CD4-positive, alpha-beta T cell (primary cell): Measurements from ENCODE around the gene CDC42EP4. TPM values are rescaled to one million over a fixed set of nuclear protein-coding genes. Genes with fewer than 3 reads are reported as not detected.
"Not testable (repeated sequence)": the region's sequence is repeated elsewhere in the genome, so short reads cannot be mapped to it uniquely, and the experiment has no call there.

Experiments
- ATAC-seq: fragments of 200-7000 bp; cut with Tn5 transposase; one replicate; pipeline ENCODE4 v1.10.0; 2022; ENCODE audit warnings: mild to moderate bottlenecking; ENCODE audit not compliant: poor library complexity
- CTCF ChIA-PET: fragments of 350-600 bp; sonication (Branson Sonifier 250); formaldehyde crosslinking; loops from one replicate; lab custom pipeline; 2021; ENCODE audit warnings: antibody characterized with exemption, inconsistent platforms; lab: Charles Lee
- POLR2A ChIA-PET: fragments of 350-600 bp; sonication (Branson Sonifier 250); formaldehyde crosslinking; loops from one replicate; lab custom pipeline; 2021; ENCODE audit warnings: antibody characterized with exemption, inconsistent platforms; lab: Charles Lee
- DNase-seq, 14 experiments: peaks; one replicate each; pipeline ENCODE4 v3.0.0-alpha.2; 2013 to 2020; ENCODE audit warnings: mixed read lengths in 2 of 14
- H3K27ac ChIP-seq, 2 donors: one replicate each; pipeline versions ENCODE4 v1.5.1 to v1.7.0; 2013; ENCODE audit warnings: low read length in 2 of 2, low read depth in 1 of 2, mild to moderate bottlenecking in 1 of 2
- H3K27me3 ChIP-seq, 2 experiments: 1 replicate in 1 of 2; 2 replicates in 1 of 2; pipeline versions ENCODE4 v1.6.1 to v1.7.0; 2013; ENCODE audit warnings: low read length in 2 of 2, control low read depth in 1 of 2, mild to moderate bottlenecking in 1 of 2, moderate library complexity in 1 of 2; ENCODE audit not compliant: insufficient read depth in 2 of 2, control insufficient read depth in 1 of 2
- H3K36me3 ChIP-seq: one replicate; pipeline ENCODE4 v1.6.1; 2013; ENCODE audit warnings: low read length, control low read depth; ENCODE audit not compliant: insufficient read depth
- H3K4me1 ChIP-seq: one replicate; pipeline ENCODE4 v1.6.1; 2013; ENCODE audit warnings: low read length, control low read depth; ENCODE audit not compliant: insufficient read depth
- H3K4me3 ChIP-seq: one replicate; pipeline ENCODE4 v1.5.1; 2013; ENCODE audit warnings: mild to moderate bottlenecking, low read length, moderate library complexity
- H3K9me3 ChIP-seq, 2 experiments: 1 replicate in 1 of 2; 2 replicates in 1 of 2; pipeline versions ENCODE4 v1.6.1 to v1.7.0; 2013; ENCODE audit warnings: low read length in 2 of 2, mild to moderate bottlenecking in 2 of 2, control low read depth in 1 of 2, moderate library complexity in 1 of 2; ENCODE audit not compliant: control insufficient read depth in 1 of 2, insufficient read depth in 1 of 2
- H3K27ac Mint-ChIP-seq: one replicate; pipeline ENCODE4 v1.8.0; 2020; ENCODE audit warnings: mixed read lengths
- H3K27me3 Mint-ChIP-seq: one replicate; pipeline ENCODE4 v1.8.0; 2021; ENCODE audit warnings: mixed read lengths
- H3K36me3 Mint-ChIP-seq: one replicate; pipeline ENCODE4 v1.8.0; 2021; ENCODE audit warnings: low read depth, mixed read lengths
- H3K4me1 Mint-ChIP-seq: one replicate; pipeline ENCODE4 v1.8.0; 2021; ENCODE audit warnings: low read depth, mixed read lengths
- H3K4me3 Mint-ChIP-seq: one replicate; pipeline ENCODE4 v1.8.0; 2020; ENCODE audit warnings: mild to moderate bottlenecking, mixed read lengths
- H3K9me3 Mint-ChIP-seq: one replicate; pipeline ENCODE4 v1.8.0; 2020; ENCODE audit warnings: mixed read lengths
- CTCF ChIP-seq: fragments of 200-600 bp; IDR thresholded peaks from one replicate; pipeline ENCODE4 v1.8.0; 2022; ENCODE audit warnings: antibody characterized with exemption, mild to moderate bottlenecking
- intact Hi-C, 2 experiments: fragments of 100-400 bp; cut with DNase I in 1 of 2; cut with micrococcal nuclease in 1 of 2; formaldehyde crosslinking; loops; one replicate each; pipeline versions ENCODE4 v1.15.1 to v1.9.0; 2023 to 2025; cut with DNase I, micrococcal nuclease
- total RNA-seq, 174 experiments: library from RNA in 2 of 174; stranded (reverse) in 2 of 174; gene quantifications; one replicate each; pipeline ENCODE4 v1.2.3 and lab custom pipeline; 2021 to 2026

Gene CDC42EP4
- total RNA-seq, 2 experiments from 2014 or later, result 2.9 to 3.5 TPM

GRCh38 chr17:73316919-73317505, 5.2 kb upstream of the CDC42EP4 start:
- no peaks in the 10 kb centered on the region for H3K27me3 ChIP-seq
- ATAC-seq (no peak), DNase-seq (no peak)
- H3K4me3 ChIP-seq, result no peak overlapping the region
- no peak overlapping the region for H3K4me3 Mint-ChIP-seq
- peaks cover 8% of the 10 kb centered on the region for H3K4me1 ChIP-seq
- no peaks in the 10 kb centered on the region for H3K27me3 Mint-ChIP-seq
- H3K4me1 Mint-ChIP-seq, result peaks cover 3% of the 10 kb centered on the region
- intact Hi-C loops, result loop anchor here in 1 of 2 experiments (10.0 kb wide), 1 partner anchor 122 kb away; the partner anchor contains the start of gene COG1
- H3K9me3 Mint-ChIP-seq, result no peaks in the 10 kb centered on the region
- H3K9me3 ChIP-seq, result no peaks in the 10 kb centered on the region
- CTCF ChIA-PET, result no interaction called here
- H3K27ac Mint-ChIP-seq, result no peak overlapping the region
- H3K36me3 ChIP-seq, result no peaks in the 10 kb centered on the region
- TF ChIP-seq CTCF, result no peak
- no peaks in the 10 kb centered on the region for H3K36me3 Mint-ChIP-seq
- POLR2A ChIA-PET, result no interaction called here
- H3K27ac ChIP-seq, result no peak overlapping the region

- CTCF ChIA-PET, result no interaction called here
- POLR2A ChIA-PET, result no interaction called here
- ATAC-seq, result no peak
- no peaks in the 10 kb centered on the region for H3K9me3 ChIP-seq
- no peak overlapping the region for H3K27ac ChIP-seq
- Mint-ChIP-seq H3K27ac (no peak overlapping the region), H3K4me1 (peaks cover 4% of the 10 kb centered on the region), H3K27me3 (no peaks in the 10 kb centered on the region), H3K4me3 (no peak overlapping the region), H3K36me3 (no peaks in the 10 kb centered on the region), H3K9me3 (no peaks in the 10 kb centered on the region)
- no peaks in the 10 kb centered on the region for H3K36me3 ChIP-seq
- H3K27me3 ChIP-seq, result no peaks in the 10 kb centered on the region
- H3K4me3 ChIP-seq, result no peak overlapping the region
- no peak for TF ChIP-seq CTCF
- H3K4me1 ChIP-seq, result peaks cover 20% of the 10 kb centered on the region
- no peak for DNase-seq
- intact Hi-C loops, result loop anchor here in 1 of 2 experiments (10.0 kb wide), 1 partner anchor 121 kb away; the partner anchor contains the start of gene COG1
These were observed 3.7 kb upstream of the CDC42EP4 start for GRCh38 chr17:73315471-73315870.

- Mint-ChIP-seq H3K27me3 (no peaks in the 10 kb centered on the region), H3K9me3 (no peaks in the 10 kb centered on the region), H3K4me3 (peak overlapping the region; percentile 80), H3K27ac (peak overlapping the region; percentile 31), H3K36me3 (no peaks in the 10 kb centered on the region), H3K4me1 (peaks cover 8% of the 10 kb centered on the region)
- TF ChIP-seq CTCF, result no peak
- H3K27ac ChIP-seq, result no peak overlapping the region
- POLR2A ChIA-PET, result no interaction called here
- peaks cover 30% of the 10 kb centered on the region for H3K4me1 ChIP-seq
- CTCF ChIA-PET, result interaction anchor here (1.1 kb wide), 1 partner anchor 75 kb away, joined by 3 read pairs; no protein-coding TSS in a partner anchor
- no peaks in the 10 kb centered on the region for H3K36me3 ChIP-seq
- H3K9me3 ChIP-seq, result no peaks in the 10 kb centered on the region
- DNase-seq (no peak), ATAC-seq (no peak)
- no peaks in the 10 kb centered on the region for H3K27me3 ChIP-seq
- H3K4me3 ChIP-seq, result no peak overlapping the region
- intact Hi-C loops, result loop anchor here (5.0 to 10.0 kb wide), 2 partner anchors 81 to 119 kb away; partner anchors contain the start of gene COG1 (in 1 of the 2)
These were observed 1.8 kb upstream of the CDC42EP4 start for GRCh38 chr17:73313526-73314127.

GRCh38 chr17:73312887-73313286, 1.1 kb upstream of the CDC42EP4 start:
- ChIA-PET CTCF (interaction anchor here (1.1 kb wide), 1 partner anchor 57 kb away, joined by 4 read pairs; no protein-coding TSS in a partner anchor), POLR2A (interaction anchor here (0.9 to 1.6 kb wide), 2 partner anchors 68 to 81 kb away, joined by 3 to 9 read pairs; a partner anchor contains a TSS)
- H3K27ac Mint-ChIP-seq, result peak overlapping the region; percentile 47
- peak overlapping the region; percentile 92 for H3K4me3 Mint-ChIP-seq
- H3K27ac ChIP-seq, H3K4me1 Mint-ChIP-seq, H3K9me3 Mint-ChIP-seq, H3K4me3 ChIP-seq, DNase-seq, H3K27me3 ChIP-seq, H3K27me3 Mint-ChIP-seq, ATAC-seq, H3K36me3 ChIP-seq, H3K36me3 Mint-ChIP-seq, H3K9me3 ChIP-seq: not testable (repeated sequence)
- intact Hi-C loops, result loop anchor here (5.0 to 10.0 kb wide), 2 partner anchors 81 to 118 kb away; partner anchors contain the start of gene COG1 (in 1 of the 2)
- peaks cover 30% of the 10 kb centered on the region for H3K4me1 ChIP-seq
